ENCODE data around the gene OR5C1. TPM values are rescaled to one million over a fixed set of nuclear protein-coding genes. Genes with fewer than 3 reads are reported as not detected.

OR5C1 gene
- total and polyA plus RNA-seq, 12 donors = not detected

DNA sequence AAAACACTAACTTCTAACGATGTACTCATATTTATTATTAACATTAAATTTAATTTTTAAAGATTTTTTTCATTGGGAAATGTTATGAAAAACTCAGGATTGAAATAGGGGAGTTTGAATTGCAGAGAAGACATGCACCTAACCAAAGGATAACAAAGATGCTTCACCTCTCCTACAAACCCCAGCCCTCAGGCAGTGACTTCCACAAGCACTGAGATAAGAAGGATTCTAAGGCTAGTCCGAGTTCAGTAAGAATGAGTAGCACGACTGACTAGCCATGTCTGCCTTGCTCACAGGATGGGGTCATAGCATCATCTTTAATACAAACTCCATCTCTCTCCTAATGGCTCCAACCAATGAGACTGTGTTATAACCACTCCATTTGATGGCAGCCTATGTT lies 7.1 kb upstream of the OR5C1 start:
- TF ChIP-seq CTCF (IDR thresholded peaks at IDR 0.05) = no peak
- intact Hi-C loops (cut with DNase I) = no loop called here
- Histone ChIP-seq H3K27me3 (no peaks in the 10 kb centered on the region), H3K27ac (no peak overlapping the region), H3K4me1 (no peaks in the 10 kb centered on the region), H3K9me3 (no peaks in the 10 kb centered on the region), H3K36me3 (no peaks in the 10 kb centered on the region), H3K4me3 (no peak overlapping the region)
- no peak for DNase-seq
- ATAC-seq = no peak
- 45 to 60% methylated on average over 3 of the region's 3 CpGs for WGBS, 2 donors

- Histone ChIP-seq H3K9me3 (no peaks in the 10 kb centered on the region), H3K4me3 (no peak overlapping the region), H3K27ac (no peak overlapping the region), H3K4me1 (no peaks in the 10 kb centered on the region), H3K27me3 (no peaks in the 10 kb centered on the region), H3K36me3 (no peaks in the 10 kb centered on the region)
- DNase-seq (no peak), ATAC-seq (no peak)
- intact Hi-C loops (cut with DNase I) = no loop called here
- no peak for TF ChIP-seq CTCF (IDR thresholded peaks at IDR 0.05)
These were observed 3.5 kb upstream of the OR5C1 start for GRCh38 chr9:122785269-122785668.

DNA sequence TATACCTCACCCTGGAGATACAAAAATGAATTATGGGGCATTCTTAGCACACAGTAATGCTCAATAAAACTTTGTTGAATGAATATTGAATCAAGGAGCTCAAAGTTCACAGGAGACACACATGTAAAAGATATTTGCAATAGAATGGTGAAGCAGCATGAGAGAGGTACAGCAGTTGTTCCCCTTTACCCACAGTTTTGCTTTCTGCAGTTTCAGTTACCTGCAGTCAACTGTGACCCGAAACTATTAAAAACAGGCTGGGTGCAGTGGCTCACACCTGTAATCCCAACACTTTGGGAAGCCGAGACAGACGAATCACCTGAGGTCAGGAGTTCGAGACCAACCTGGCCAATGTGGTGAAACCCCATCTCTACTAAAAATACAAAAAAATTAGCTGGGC lies 2.4 kb upstream of the OR5C1 start:
- WGBS, 2 donors = 79 to 90% methylated on average over 4 of the region's 4 CpGs
- no peak for ATAC-seq
- no peaks in the 10 kb centered on the region for H3K27me3 ChIP-seq
- H3K27ac ChIP-seq = no peak overlapping the region
- DNase-seq = no peak
- no peaks in the 10 kb centered on the region for H3K4me1 ChIP-seq
- no peak for TF ChIP-seq CTCF (IDR thresholded peaks at IDR 0.05)
- H3K36me3 ChIP-seq = no peaks in the 10 kb centered on the region
- H3K4me3 ChIP-seq = no peak overlapping the region
- H3K9me3 ChIP-seq = no peaks in the 10 kb centered on the region
- intact Hi-C loops (cut with DNase I) = no loop called here

DNA sequence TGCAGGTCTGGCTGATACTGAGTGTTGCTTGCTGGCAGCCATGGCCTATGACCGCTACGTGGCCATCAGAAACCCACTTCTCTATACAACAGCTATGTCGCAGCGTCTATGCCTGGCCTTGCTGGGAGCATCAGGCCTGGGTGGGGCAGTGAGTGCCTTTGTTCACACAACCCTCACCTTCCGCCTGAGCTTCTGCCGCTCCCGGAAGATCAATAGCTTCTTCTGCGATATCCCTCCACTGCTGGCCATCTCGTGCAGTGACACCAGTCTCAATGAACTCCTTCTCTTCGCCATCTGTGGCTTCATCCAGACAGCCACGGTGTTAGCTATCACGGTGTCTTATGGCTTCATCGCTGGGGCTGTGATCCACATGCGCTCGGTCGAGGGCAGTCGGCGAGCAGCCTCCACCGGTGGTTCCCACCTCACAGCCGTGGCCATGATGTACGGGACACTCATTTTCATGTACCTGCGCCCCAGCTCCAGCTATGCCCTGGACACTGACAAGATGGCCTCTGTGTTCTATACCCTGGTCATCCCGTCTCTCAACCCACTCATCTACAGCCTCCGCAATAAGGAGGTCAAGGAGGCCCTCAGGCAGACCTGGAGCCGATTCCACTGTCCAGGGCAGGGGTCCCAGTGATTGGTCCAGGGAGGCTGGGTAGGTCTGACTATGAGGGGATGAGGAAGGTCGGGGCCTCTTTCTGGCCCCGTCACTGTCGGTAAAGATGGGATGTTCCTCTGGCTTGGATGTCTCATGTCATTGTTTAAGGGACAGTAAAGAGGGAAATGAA lies 718 bp downstream of the OR5C1 start:
- no peak for TF ChIP-seq CTCF (IDR thresholded peaks at IDR 0.05)
- intact Hi-C loops (cut with DNase I) = loop anchor here in 1 of 10 donors (10.0 kb wide), 1 partner anchor 305 kb away; no protein-coding TSS in a partner anchor
- DNase-seq (no peak), ATAC-seq (no peak)
- H3K4me3 ChIP-seq = no peak overlapping the region
- H3K9me3 ChIP-seq = no peaks in the 10 kb centered on the region
- no peak overlapping the region for H3K27ac ChIP-seq
- no peaks in the 10 kb centered on the region for H3K36me3 ChIP-seq
- no peaks in the 10 kb centered on the region for H3K4me1 ChIP-seq
- WGBS, 2 donors = 94% methylated on average over 28 of the region's 28 CpGs
- H3K27me3 ChIP-seq = no peaks in the 10 kb centered on the region
